ENCODE results near the gene EXOC6B. TPM values are rescaled to one million over a fixed set of nuclear protein-coding genes. Genes with fewer than 3 reads are reported as not detected.

The EXOC6B gene
- total RNA-seq, 1 experiment from 2014 or later: 40.1 TPM

GRCh38 chr2:72198532-72199241 is 627.1 kb downstream of the EXOC6B start:
- Histone ChIP-seq H3K18ac (ENCODE audit: insufficient read length, low read depth, low read length) (no peak overlapping the region), H3T11ph (ENCODE audit: low read length) (no peak overlapping the region), H3K4ac (ENCODE audit: low read depth, low read length) (no peak overlapping the region), H3K79me1 (ENCODE audit: insufficient read depth, low read depth, low read length, poor library complexity, severe bottlenecking) (no peaks in the 10 kb centered on the region), H3K9me3 (ENCODE audit: control insufficient read depth, low read depth, low read length) (no peaks in the 10 kb centered on the region), H2BK5ac (ENCODE audit: insufficient read length, low read length) (no peak overlapping the region), H3K4me1 (ENCODE audit: insufficient read depth, low read length) (no peaks in the 10 kb centered on the region), H2BK120ac (ENCODE audit: low read depth, low read length, poor library complexity, severe bottlenecking) (no peak overlapping the region), H3K27ac (ENCODE audit: insufficient read length, low read depth, low read length) (no peak overlapping the region), H3K9ac (ENCODE audit: extremely low read depth, insufficient read length, low read length) (no peak overlapping the region), H3K14ac (ENCODE audit: insufficient read depth, low read length) (no peak overlapping the region), H4K8ac (replicated peaks; ENCODE audit: insufficient read length, low read depth, low read length) (no peak overlapping the region), H3K27me3 (ENCODE audit: insufficient read depth, low read length) (no peaks in the 10 kb centered on the region), H2AK5ac (ENCODE audit: insufficient read length, low read length) (no peak overlapping the region), H2BK20ac (ENCODE audit: low read depth, low read length, poor library complexity, severe bottlenecking) (no peak overlapping the region), H3K4me2 (ENCODE audit: insufficient read depth, insufficient read length, low read length) (no peak overlapping the region), H3K79me2 (ENCODE audit: insufficient read depth, low read length) (no peaks in the 10 kb centered on the region), H2AFZ (ENCODE audit: low read length) (no peak overlapping the region), H4K20me1 (ENCODE audit: control insufficient read depth, insufficient read depth, insufficient read length) (no peaks in the 10 kb centered on the region), H3K23ac (ENCODE audit: insufficient read length, low read depth, low read length) (no peak overlapping the region), H3K23me2 (ENCODE audit: insufficient read length, low read depth, low read length, poor library complexity, severe bottlenecking) (no peaks in the 10 kb centered on the region), H2BK12ac (ENCODE audit: insufficient read length, low read depth, low read length) (no peak overlapping the region), H4K91ac (ENCODE audit: insufficient read length, low read depth, low read length) (no peak overlapping the region), H4K5ac (ENCODE audit: insufficient read length, low read depth, low read length) (no peak overlapping the region), H3K56ac (ENCODE audit: insufficient read length, low read depth, low read length) (no peak overlapping the region), H2BK15ac (ENCODE audit: low read depth, low read length) (no peak overlapping the region)
- no CpG with 5 or more reads among the region's 2 CpGs for WGBS (ENCODE audit: extremely low coverage, insufficient read length, low lambda C conversion rate)
- H3K27me3 Mint-ChIP-seq (ENCODE audit: low read depth): no peaks in the 10 kb centered on the region
- TF ChIP-seq CTCF (conservative IDR thresholded peaks at IDR 0.05): no peak
- no peak for DNase-seq
- no peak overlapping the region for H3K4me3 Mint-ChIP-seq
- no peaks in the 10 kb centered on the region for H3K4me1 Mint-ChIP-seq
- no peaks in the 10 kb centered on the region for H3K36me3 Mint-ChIP-seq (ENCODE audit: insufficient read depth in 1 of 3, low read depth in 3 of 3)
- H3K9me3 Mint-ChIP-seq: no peaks in the 10 kb centered on the region
- 0 out of 7 replicates have a peak overlapping the region, but pooled peaks of 1 of the 3 experiments have one; percentile 54 for H3K27ac Mint-ChIP-seq
